GM19035 (cell line): Measurements from ENCODE around the gene GRAMD1A.
"Not testable (repeated sequence)": the region's sequence is repeated elsewhere in the genome, so short reads cannot be mapped to it uniquely, and the experiment has no call there.

Source experiments
- ATAC-seq: cut with Tn5 transposase; IDR thresholded peaks from one replicate; pipeline ENCODE4 v1.9.1; 2021; ENCODE audit not compliant: unreplicated experiment

GRAMD1A gene

GRCh38 chr19:34976611-34977010, 23.5 kb upstream of the GRAMD1A start:
- ATAC-seq = no peak

- ATAC-seq = no peak
Observed at GRCh38 chr19:34979819-34980640, 20.1 kb upstream of the GRAMD1A start.

GRCh38 chr19:34982275-34982674, 17.8 kb upstream of the GRAMD1A start:
- ATAC-seq = no peak

GRCh38 chr19:34983786-34984185, 16.3 kb upstream of the GRAMD1A start:
- ATAC-seq = no peak

- ATAC-seq = no peak
Observed at GRCh38 chr19:34984287-34984686, 15.8 kb upstream of the GRAMD1A start.

GRCh38 chr19:34985249-34986022, 14.7 kb upstream of the GRAMD1A start:
- no peak for ATAC-seq

GRCh38 chr19:34988119-34988518, 12.0 kb upstream of the GRAMD1A start:
- no peak for ATAC-seq

- no peak for ATAC-seq
Observed at GRCh38 chr19:34989298-34989697, 10.8 kb upstream of the GRAMD1A start.

- no peak for ATAC-seq
Observed at GRCh38 chr19:34990578-34991192, 9.4 kb upstream of the GRAMD1A start.

GRCh38 chr19:34991542-34992333, 8.4 kb upstream of the GRAMD1A start:
- no peak for ATAC-seq

- ATAC-seq = not testable (repeated sequence)
Observed at GRCh38 chr19:34992582-34992981, 7.5 kb upstream of the GRAMD1A start.

GRCh38 chr19:34994286-34994642, 5.9 kb upstream of the GRAMD1A start:
- ATAC-seq = no peak

- no peak for ATAC-seq
Observed at GRCh38 chr19:34994643-34995541, 5.2 kb upstream of the GRAMD1A start.

GRCh38 chr19:34995551-34995950, 4.6 kb upstream of the GRAMD1A start:
- no peak for ATAC-seq

GRCh38 chr19:34997071-34997617, 3.0 kb upstream of the GRAMD1A start:
- ATAC-seq = no peak

- not testable (repeated sequence) for ATAC-seq
Observed at GRCh38 chr19:34998224-34998623, 1.9 kb upstream of the GRAMD1A start.

- no peak for ATAC-seq
Observed at GRCh38 chr19:34998777-34999497, 1.2 kb upstream of the GRAMD1A start.

GRCh38 chr19:35000338-35000646, 169 bp downstream of the GRAMD1A start:
- no peak for ATAC-seq
